OCI-LY7 (cell line): ENCODE results near the gene ASB8.

Source experiments
- EZH2phosphoT487 ChIP-seq: fragments of 200-600 bp; sonication (generic); IDR thresholded peaks from 2 replicates; pipeline ENCODE4 v1.6.1; 2018; ENCODE audit warnings: low read depth, borderline replicate concordance, mild to moderate bottlenecking, mixed run types, antibody characterized with exemption, low read length, moderate library complexity, mixed read lengths
- TF ChIP-seq, protein P1 (sequence below): fragments of 200-600 bp; sonication (generic); conservative IDR thresholded peaks from 2 replicates; pipeline ENCODE4 v1.5.1; 2014; ENCODE audit warnings: mild to moderate bottlenecking, antibody characterized with exemption, low read length, moderate library complexity, mixed read lengths

GRCh38 chr12:48105867-48106680 lies 51.2 kb downstream of the ASB8 start, which contains the start of gene SENP1:
- TF ChIP-seq, protein P1, sequence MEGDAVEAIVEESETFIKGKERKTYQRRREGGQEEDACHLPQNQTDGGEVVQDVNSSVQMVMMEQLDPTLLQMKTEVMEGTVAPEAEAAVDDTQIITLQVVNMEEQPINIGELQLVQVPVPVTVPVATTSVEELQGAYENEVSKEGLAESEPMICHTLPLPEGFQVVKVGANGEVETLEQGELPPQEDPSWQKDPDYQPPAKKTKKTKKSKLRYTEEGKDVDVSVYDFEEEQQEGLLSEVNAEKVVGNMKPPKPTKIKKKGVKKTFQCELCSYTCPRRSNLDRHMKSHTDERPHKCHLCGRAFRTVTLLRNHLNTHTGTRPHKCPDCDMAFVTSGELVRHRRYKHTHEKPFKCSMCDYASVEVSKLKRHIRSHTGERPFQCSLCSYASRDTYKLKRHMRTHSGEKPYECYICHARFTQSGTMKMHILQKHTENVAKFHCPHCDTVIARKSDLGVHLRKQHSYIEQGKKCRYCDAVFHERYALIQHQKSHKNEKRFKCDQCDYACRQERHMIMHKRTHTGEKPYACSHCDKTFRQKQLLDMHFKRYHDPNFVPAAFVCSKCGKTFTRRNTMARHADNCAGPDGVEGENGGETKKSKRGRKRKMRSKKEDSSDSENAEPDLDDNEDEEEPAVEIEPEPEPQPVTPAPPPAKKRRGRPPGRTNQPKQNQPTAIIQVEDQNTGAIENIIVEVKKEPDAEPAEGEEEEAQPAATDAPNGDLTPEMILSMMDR: no peak; the same call in 1 of the 2 replicates
- no peak for TF ChIP-seq EZH2phosphoT487
